ENCODE data around the gene SPTBN5.

- TF ChIP-seq CTCF (conservative IDR thresholded peaks at IDR 0.05; ENCODE audit: low read depth in 2 of 2) (no peak), REST (IDR thresholded peaks at IDR 0.05; ENCODE audit: unreplicated experiment) (no peak), POLR2AphosphoS5 (IDR thresholded peaks at IDR 0.05; ENCODE audit: low read depth) (no peak), EZH2 (IDR thresholded peaks at IDR 0.05; ENCODE audit: low read depth, unreplicated experiment) (no peak), EZH2phosphoT487 (IDR thresholded peaks at IDR 0.05; ENCODE audit: unreplicated experiment) (no peak), ZNF114 (CRISPR knock-in tag; IDR thresholded peaks at IDR 0.05) (no peak), STAT1 (IDR thresholded peaks at IDR 0.05; ENCODE audit: unreplicated experiment) (no peak)
These were observed 84.2 kb downstream of the SPTBN5 start for GRCh38 chr15:41809526-41810220.
